M059J (cell line): ENCODE measurements around the gene B4GALNT3. TPM values are rescaled to one million over a fixed set of nuclear protein-coding genes. Genes with fewer than 3 reads are reported as not detected.
"Not testable (repeated sequence)": the region's sequence is repeated elsewhere in the genome, so short reads cannot be mapped to it uniquely, and the experiment has no call there.

Source experiments
- DNase-seq: peaks from one replicate; pipeline ENCODE4 v3.0.0-alpha.2; 2012; ENCODE audit warnings: low read depth
- total RNA-seq: library from RNA; depleted of rRNA; stranded (reverse); fragments of >200 nt; shearing (Covaris generic); gene quantifications from 2 replicates; pipeline ENCODE4 v1.2.3, GENCODE V29; 2014

The B4GALNT3 gene
- total RNA-seq, 1 experiment from 2014 or later: 1.8 TPM

DNA sequence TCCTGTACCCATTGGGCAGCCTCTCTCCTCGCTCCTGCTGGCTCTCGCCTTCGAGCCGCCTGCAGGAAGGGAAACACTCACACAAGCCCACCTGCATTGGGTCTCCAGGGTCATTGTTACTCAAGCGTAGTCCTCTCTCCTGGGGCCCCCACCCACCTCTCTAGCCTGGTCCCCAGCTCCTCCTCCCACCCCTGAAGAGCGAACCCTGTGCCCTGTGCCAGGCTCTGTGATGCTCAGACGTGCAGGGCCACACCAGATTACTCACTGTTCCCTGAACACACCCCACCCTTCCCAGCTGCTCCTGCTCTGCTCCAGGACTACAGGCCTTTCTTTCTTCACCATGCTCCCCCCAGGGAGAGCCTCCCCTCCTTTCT lies 115.4 kb downstream of the B4GALNT3 start:
- no peak for DNase-seq

DNA sequence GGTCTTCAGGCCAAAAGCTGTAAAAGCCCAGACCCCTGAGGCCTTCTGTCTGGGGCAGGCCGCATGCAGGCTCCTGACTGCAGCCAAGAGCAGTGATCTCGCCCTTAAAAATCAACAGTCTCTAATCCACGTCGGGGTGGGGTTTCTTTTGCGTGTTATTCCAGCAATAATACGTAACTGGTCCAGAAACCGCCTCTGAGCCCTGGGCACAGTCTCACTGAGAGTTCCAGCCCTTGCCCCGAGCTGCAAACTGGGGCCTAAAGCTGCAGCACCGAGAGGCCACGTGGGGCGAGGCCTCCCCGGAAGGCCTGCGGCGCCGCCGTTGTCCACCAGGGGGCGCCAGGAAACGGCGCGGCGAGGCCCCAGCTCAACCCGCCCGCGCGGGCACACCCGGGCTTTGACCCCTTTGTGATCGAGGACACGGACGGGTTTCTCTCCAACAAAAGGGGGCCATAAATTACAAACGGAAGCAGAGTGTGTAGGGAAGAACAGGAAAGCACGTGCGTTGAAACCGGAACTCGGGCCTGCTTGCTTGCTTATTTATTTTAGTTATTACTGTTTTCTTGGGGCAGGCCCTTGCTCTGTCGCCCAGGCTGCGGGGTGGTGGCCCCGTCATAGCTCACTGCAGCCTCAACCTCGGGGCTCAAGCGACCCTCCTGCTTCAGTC lies 116.3 kb downstream of the B4GALNT3 start:
- peak; percentile 56 for DNase-seq

DNA sequence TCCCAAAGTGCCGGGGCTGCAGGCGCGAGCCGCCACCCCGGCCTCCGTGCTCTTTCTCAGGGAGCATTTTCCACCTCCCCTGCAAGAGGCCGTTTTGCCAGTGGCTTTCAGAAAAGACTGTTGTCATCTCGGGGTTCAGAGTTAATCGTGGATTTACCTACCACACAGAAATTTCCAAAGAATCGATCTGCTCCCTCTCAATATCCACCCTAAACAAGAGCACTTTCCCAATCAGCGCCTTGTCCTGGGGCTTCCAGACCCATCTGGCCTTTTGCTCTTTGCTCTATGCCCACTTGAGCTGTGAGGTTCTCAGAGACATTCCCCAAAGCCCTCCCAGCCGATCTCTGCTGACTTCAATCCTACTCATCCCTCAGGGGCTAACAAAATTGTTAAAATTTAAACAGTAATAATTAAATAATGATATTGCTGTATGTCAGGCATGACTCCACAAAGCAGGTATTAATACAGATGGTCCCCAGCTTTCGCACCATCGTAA lies 116.9 kb downstream of the B4GALNT3 start:
- DNase-seq: no peak

DNA sequence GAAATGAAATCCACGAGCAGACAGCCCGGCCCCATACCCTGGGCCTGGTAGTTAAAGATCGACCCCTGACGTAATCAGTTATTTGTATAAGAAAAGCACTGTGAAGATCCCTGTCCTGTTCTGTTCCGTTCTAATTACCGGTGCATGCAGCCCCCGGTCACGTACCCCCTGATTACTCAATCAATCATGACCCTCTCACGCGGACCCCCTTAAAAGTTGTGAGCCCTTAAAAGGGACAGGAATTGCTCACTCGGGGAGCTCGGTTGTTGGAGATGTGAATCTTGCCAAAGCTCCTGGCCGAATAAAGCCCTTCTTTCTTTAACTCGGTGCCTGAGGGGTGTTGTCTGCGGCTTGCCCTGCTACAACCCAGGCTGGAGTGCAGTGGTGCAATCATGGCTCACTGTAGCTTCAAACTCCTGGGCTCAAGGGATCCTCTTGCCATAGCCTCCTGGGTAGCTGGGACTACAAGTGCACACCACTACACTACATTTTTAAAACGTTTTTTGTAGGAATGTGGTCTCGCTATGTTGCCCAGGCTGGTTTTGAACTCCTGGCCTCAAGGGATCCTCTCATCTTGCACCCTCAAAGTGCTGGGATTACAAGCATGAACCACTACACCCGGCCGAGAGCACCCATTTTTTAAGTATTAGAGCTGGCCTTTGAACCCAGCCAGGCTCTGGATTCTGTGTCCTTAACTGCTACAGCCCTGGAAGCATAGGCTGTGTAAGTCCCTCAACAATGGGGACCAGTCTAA lies 118.4 kb downstream of the B4GALNT3 start:
- not testable (repeated sequence) for DNase-seq

DNA sequence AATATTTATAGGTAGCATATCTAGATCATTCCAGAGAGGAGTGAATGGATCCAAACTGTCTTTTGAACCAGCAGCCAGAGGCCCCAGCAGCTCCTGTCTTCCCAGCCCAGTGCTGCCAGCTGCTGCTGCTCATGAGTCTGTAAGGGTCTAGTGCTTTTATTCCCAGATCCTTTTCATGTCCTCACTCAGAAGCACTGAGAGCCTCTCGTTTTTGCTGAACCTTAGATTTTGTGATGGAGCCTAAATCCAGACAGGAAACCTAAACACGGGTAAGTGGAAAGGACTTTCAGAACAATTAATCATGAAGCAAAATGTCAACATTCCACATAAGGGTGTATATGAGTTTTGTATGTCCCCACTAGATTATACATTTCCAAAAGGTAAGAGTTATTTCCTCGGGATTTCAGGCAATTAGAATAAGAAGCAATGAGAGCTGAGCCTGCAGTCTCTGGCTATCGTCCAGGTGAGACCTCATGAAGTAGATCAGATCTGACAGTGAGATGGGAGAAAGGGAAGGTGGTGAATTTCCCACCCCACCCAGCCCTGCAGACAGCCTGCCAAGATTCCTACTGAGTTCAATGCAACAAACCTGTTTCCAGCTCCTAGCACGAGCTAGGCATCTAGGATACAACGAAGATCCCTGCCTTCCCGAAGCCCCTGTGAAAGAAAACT lies 119.1 kb downstream of the B4GALNT3 start:
- DNase-seq: no peak

DNA sequence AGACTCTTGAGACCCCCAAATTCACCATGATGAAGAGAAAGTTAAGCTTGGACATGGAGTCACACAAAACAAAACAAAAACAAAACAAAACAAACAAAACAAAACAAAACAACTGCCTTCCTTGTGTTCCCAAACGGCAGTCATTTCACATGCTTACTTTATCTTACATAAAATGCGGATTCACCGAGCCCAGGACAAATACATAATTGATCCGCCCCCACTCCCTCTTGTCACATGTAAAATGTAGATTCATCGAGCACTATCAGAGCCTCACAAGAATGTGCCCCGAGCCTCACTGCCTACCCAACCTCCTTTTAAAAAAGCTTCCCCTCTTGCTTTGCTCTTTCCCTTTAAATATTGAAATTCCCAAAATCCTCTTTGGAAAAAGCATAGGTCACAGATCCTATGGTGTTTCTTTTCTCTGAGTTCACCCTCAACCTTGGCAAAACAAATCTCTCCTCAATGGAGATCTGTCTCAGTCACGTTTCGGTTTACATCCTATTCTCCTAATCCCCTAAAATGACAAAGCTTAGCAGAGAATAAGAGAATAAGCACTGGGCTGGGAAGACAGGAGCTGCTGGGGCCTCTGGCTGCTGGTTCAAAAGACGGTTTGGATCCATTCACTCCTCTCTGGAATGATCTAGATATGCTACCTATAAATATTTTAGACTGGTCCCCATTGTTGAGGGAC lies 119.8 kb downstream of the B4GALNT3 start:
- DNase-seq: no peak

DNA sequence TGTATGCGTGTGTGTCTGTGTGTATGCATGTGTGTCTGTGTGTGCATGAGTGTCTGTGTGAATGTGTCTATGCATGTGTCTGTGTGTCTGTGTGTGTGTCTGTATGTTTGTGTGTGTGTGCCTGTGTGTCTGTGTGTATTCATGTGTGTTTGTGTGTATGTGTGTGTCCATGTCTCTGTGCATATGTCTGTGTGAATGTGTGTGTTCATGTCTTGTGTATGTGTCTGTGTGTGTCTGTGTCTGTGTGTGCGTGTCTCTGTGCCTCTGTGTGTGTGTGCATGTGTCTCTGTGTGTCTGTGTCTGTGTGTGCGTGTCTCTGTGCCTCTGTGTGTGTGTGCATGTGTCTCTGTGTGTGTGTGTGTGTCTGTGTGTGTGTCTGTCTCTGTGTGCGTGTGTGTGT lies 121.1 kb downstream of the B4GALNT3 start:
- no peak for DNase-seq

DNA sequence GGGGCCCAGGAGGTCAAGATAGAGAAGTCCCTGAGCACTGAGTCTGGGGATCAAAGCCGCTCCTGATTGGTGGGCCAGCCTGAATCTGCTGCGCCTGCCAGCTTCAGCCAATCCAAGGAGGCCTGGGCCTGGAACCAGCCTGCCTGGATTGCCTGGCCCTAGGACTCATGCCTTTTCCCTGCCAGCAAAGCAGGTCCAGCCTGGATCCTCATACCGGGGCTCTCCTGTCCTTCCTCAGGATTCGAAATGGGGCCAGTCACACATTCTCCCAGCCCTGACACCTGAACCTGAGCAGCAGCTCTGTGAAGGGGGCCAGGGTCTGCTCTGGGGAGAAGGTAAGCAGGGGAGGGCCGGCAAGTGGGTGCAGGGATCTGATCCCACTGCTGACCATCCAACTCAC lies 121.6 kb downstream of the B4GALNT3 start:
- DNase-seq: no peak

DNA sequence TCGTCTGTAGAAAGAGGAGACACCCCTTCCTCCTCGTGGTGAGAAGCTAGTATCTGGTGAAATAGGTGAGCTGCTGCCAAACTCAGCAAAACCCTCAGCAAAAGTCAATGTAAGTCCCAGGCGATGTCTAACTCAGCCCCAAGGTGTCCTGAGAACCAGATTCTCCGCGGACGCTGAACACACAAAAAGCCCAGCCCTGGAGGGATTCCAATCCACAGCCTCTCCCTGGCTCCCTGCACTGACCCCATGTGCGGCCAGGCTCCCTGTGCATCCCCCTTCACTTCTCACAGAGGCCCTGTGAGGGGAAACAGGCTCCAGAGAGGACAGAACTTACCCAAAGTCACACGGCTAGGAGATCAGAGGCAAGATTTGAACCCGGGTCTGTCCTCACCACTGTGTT lies 122.0 kb downstream of the B4GALNT3 start:
- DNase-seq: no peak

DNA sequence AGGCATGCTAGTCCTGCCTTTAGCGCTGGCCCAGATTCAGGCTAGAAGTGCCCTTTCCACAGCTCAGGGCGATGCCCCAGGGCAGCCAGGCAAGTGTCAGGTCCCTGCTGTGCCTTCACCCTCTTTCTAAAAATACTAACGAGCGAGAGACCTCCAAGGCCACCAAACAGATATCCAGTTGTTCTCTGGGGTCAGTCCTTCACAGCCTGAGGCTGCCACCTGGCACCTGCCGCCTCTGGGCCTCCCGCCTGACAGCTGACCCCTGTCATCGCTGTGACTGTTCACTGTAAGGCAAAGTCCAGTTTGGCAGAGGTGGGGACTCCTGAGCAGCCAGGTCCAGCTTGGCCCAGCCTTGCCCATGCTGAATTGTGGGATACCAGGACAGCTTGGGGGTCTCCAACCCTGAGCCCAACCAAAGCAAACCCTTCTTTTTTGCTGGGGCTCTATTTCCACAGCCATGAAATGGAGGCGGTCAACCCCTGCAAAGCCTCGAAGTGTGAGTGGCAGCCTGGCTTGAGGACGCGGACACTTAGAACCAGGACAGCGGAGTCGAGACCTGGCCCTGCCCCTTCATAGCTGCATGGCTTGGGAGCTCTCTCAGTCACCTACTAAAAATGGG lies 123.6 kb downstream of the B4GALNT3 start:
- no peak for DNase-seq

DNA sequence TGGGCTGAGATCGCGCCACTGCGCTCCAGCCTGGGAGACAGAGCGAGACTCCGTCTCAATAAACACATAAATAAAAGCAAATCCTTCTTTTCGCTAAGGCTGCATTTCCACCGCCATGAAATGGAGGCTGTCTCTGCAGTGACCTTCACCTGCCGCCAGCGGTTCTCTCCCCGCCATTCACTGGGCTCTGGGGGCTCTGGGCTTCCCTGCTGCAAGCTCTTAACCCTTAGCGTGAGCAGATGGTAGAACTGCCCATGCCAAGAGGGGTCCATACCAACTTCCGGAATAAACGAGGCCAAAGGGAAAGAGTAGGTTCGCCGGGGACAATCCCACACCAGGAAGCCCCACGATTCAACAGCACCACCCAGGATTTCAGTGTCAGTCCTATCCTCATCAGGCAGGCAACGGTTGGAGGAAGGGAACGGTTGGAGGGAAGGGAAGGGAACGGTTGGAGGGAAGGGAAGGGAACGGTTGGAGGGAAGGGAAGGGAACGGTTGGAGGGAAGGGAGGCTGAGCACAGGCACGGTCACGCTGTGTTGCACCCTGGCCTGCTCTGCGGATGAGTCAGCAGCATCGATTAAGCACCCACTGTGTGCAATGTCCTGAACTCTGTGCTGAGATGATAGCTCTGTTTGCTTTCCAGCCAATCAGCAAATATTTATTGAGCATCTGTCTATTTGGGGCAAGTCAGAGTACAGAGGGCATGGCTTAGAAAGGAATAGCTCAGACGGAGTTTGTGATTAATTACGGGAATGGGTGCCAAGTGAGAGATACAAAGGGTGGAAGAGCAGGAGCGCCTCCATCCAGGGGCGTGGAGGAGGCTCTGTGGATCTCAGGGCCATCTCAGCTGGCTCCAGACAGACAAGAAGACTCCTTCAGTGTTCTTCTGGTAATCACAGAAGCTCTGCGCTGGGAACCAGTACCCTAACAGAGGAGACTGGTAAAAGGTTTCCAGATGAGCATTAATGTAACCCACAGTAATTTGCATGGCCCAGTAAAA lies 125.6 kb downstream of the B4GALNT3 start:
- no peak for DNase-seq

DNA sequence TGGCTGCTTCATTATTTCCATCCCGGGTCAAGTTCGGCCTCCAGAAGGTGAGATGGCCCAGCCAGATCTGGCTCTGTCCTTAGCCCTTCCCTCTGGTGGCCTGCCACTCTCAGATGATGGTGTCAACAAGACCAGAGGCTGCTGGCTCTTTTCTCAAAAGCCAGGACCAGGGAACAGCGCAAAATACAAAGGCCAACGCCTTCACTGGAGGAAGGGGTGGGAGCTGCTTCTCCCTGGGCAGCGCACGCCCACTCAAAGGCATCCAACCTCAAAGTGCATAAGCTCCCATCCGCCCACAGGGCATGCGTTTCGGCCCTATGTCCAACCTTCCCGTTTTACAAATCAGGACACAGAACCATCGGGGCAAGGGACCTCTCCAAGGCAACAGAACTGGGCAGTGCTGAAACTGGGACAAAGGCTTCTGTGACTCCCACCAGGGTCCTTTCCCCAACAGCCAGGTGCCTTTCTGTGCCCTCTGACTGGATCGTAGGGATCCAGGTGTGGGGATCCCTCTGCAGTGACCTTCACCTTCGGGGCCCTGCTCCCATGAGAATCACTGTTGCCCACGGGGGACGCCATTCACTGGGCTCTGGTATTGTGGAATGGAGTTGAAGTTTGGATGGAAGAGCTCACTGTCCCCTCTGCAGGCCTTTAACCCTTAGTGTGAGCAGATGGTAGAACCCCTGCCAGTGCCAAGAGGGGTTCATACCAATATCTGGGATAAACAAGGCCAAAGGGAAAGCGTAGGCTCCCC lies 126.8 kb downstream of the B4GALNT3 start:
- DNase-seq: no peak

DNA sequence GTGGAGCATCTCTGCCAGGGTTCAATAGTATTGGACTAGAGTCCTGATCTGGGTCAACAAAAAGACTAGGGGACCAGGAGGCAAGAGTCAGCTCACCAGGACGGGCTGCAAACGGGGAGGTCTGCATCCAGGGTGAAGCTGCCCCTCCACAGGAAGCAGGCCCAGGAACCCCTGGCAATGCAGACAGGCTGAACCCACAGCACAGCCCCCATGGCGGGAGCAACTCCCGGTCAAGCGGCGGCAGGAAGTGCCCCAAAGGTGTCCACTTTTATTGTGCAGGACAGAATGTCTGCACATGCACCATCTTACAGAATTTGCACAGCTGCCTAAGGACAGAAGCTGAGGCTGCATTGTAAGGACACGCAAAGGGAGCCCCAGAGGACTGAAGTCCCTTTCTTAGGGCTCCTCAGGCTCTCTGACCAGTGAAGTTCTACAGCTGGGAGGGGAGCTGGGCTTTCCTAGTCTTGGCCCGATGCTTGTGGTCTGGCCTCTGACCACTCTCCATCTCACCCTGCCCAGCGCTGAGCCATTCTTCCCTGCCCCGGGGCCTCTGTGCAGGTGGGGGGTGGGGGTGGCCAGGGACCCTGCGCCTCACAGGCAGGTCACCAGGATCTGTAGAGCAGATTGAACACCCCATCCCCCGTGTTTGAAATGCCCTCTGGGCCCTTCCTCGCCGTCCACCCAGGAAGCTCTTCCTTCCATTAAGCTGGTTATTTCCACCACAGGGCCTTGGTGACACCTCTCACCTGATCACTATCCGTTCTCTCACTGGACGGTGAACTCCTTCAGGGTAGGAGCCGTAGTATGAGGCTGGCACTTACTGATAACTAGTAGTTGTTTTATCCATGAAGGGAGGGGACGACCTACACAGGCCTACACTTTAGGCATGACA lies 127.6 kb downstream of the B4GALNT3 start:
- DNase-seq: no peak

DNA sequence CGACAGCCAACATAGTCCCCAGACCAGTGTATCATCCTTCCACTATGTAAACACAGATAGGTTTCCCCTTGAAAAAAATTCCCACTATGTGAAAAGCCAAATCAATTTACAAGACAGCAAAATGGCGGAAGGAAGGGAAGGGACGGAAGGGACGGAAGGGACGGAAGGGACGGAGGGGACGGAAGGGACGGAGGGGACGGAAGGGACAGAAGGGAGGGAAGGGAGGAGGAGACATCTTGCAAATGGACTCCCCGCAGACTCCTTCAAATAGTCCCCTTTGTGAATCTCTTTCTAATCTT lies 128.2 kb downstream of the B4GALNT3 start:
- DNase-seq: no peak

DNA sequence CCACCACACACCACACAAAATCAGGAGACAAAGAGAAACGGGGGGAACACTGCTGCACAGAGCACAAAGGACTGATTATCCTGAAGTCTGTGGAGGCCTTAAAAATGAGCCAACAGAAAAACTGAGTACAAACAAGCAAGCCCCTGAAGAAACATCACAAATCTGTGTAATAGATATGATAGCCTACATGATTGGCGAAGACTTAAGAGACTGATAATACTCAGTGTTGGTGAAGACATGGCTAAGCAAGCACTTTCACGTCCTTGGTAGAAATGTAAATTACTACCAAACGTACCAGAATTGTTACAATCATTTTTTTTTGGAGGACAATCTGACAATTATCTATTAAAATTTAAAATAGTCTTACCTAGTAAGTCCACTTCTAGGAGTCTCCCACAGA lies 128.9 kb downstream of the B4GALNT3 start:
- no peak for DNase-seq

DNA sequence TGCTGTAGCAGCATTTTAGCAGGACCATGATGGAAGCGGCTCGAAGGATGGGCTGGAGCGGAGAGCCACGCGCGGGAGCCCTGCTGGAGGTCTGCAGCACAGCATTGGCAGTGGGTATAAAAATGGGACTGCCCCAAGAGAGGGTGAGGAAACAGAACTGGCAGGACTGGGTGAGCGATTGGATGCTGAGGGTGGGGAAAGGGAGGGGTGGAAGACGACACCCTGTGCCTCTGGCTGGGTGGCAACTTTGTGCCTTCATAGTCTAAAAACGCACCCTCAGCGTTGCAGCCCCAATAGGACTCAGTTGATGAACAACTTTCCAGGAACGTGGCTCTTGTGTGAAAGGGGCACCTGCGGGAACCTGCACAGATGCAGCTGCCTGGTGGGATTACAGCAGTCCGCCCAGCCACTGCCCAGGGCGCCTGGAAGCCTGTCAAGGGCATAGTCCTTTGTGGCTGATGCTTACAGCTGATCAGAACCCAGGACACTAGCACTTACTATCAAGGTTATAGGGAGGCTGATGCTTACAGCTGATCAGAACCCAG lies 130.5 kb downstream of the B4GALNT3 start:
- no peak for DNase-seq

DNA sequence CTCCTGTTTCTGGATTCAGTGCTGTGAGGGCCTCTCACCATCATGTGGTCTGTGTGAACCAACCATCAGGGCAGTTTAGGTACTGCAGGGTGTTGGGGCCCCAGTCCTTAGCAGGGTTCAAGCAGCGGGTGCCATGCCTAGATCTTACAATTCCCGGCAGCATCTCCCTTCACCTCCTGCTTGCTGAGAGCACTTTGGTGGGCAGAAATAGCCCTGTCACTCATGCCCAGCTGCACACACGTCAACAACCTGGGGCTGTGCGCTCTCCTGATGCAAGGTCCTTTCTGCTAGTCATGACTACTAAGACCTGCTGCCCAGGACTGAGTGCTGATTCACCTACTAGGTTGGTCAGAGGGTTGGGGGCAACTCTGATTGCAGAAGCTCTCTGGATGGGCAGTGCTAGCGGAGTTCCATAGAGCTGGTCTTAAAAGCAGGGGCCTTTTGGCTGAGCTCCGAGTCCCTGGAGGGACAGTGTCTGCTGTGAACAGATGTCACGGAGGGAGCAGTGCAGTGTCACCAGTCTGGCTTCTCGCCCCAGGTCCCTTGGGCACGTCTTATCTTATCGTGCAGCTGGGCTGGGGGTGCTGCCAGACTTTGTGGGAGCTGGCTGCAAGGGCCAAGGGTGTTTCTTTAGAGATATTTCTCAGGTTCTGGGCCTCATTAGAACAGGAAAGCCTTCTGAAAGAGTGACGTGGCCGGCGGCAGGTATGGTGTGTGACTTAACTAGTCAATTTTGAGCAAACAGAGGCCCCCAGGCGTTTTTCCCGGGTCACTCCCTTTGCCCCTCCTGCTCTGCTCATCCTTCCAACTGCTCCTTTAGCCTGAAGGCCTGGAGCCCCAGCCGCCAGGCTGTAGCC lies 131.7 kb downstream of the B4GALNT3 start:
- no peak for DNase-seq

DNA sequence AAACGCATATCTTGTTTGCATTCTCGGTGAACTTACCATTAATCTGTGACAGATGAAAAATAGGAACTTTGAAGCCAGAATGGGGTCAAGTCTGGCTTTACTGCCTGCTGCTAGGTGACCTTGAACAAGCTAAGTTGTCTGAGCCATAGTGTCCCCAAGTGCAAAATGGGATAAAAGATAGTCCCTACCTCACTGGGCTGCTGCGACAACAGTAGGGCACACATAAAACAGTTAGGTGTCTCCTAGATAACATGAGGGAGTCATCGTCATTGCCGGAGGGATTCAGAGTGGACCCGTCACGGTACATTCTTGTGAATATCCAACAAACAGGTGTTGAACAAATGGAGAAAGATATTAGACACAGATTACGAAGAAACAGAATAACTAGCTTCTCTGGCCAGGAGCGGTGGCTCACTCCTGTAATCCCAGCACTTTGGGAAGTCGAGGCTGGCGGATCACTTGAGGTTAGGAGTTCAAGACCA lies 132.3 kb downstream of the B4GALNT3 start:
- DNase-seq: no peak
